HEK293 (cell line): ENCODE data around the gene GAMT.

Source experiments
- GLIS1 ChIP-seq: fragments of 450-650 bp; formaldehyde crosslinking; IDR thresholded peaks from 2 replicates; pipeline ENCODE4 v1.5.1; 2016; ENCODE audit warnings: missing biosample characterization, missing genetic modification characterization
- HOXA7 ChIP-seq: sonication (generic); formaldehyde crosslinking; IDR thresholded peaks from 2 replicates; pipeline ENCODE4 v1.8.1; 2022; ENCODE audit warnings: missing genetic modification reagents, borderline replicate concordance
- MYNN ChIP-seq: fragments of 450-650 bp; formaldehyde crosslinking; IDR thresholded peaks from 2 replicates; pipeline ENCODE4 v1.5.1; 2016; ENCODE audit warnings: missing biosample characterization, missing genetic modification characterization, borderline replicate concordance
- OSR2 ChIP-seq: fragments of 450-650 bp; formaldehyde crosslinking; IDR thresholded peaks from 2 replicates; pipeline ENCODE4 v1.5.1; 2016; ENCODE audit warnings: missing biosample characterization, missing genetic modification characterization
- SALL2 ChIP-seq: fragments of 450-650 bp; formaldehyde crosslinking; IDR thresholded peaks from 2 replicates; pipeline ENCODE4 v1.5.0; 2017; ENCODE audit warnings: missing biosample characterization, mild to moderate bottlenecking, missing genetic modification characterization, borderline replicate concordance
- ZBTB20 ChIP-seq: fragments of 450-650 bp; formaldehyde crosslinking; IDR thresholded peaks from 2 replicates; pipeline ENCODE4 v1.5.1; 2016; ENCODE audit warnings: missing biosample characterization, missing genetic modification characterization
- ZBTB48 ChIP-seq: fragments of 450-650 bp; formaldehyde crosslinking; IDR thresholded peaks from 2 replicates; pipeline ENCODE4 v1.5.1; 2016; ENCODE audit warnings: missing biosample characterization, missing genetic modification characterization
- ZBTB7A ChIP-seq: fragments of 450-650 bp; formaldehyde crosslinking; IDR thresholded peaks from 2 replicates; pipeline ENCODE4 v1.5.1; 2016; ENCODE audit warnings: low read depth, missing biosample characterization, missing genetic modification characterization
- ZBTB8A ChIP-seq: fragments of 450-650 bp; formaldehyde crosslinking; IDR thresholded peaks from 2 replicates; pipeline ENCODE4 v1.5.1; 2016; ENCODE audit warnings: missing biosample characterization, missing genetic modification characterization
- ZFP69B ChIP-seq: fragments of 450-650 bp; formaldehyde crosslinking; IDR thresholded peaks from 2 replicates; pipeline ENCODE4 v1.5.1; 2016; ENCODE audit warnings: missing biosample characterization, missing genetic modification characterization
- ZNF138 ChIP-seq: fragments of 450-650 bp; formaldehyde crosslinking; IDR thresholded peaks from 2 replicates; pipeline ENCODE4 v1.5.1; 2016; ENCODE audit warnings: missing biosample characterization, missing genetic modification characterization, borderline replicate concordance
- ZNF23 ChIP-seq: fragments of 450-650 bp; formaldehyde crosslinking; IDR thresholded peaks from 2 replicates; pipeline ENCODE4 v1.5.1; 2016; ENCODE audit warnings: missing biosample characterization, missing genetic modification characterization, borderline replicate concordance
- ZNF274 ChIP-seq, 2 experiments: fragments of 200-500 bp in 1 of 2; fragments of 450-650 bp in 1 of 2; sonication (Bioruptor generic) in 1 of 2; formaldehyde crosslinking in 1 of 2; IDR thresholded peaks; 2 replicates each; pipeline versions ENCODE4 v1.5.1 to v1.6.1; 2014 to 2016; ENCODE audit warnings: borderline replicate concordance in 1 of 2, inconsistent platforms in 1 of 2, low read length in 1 of 2, missing biosample characterization in 1 of 2, missing genetic modification characterization in 1 of 2
- ZNF335 ChIP-seq: fragments of 450-650 bp; formaldehyde crosslinking; conservative IDR thresholded peaks from 2 replicates; pipeline ENCODE4 v1.5.1; 2016; ENCODE audit warnings: missing biosample characterization, missing genetic modification characterization
- ZNF37A ChIP-seq: fragments of 450-650 bp; IDR thresholded peaks from 2 replicates; pipeline ENCODE4 v1.5.1; 2018; ENCODE audit warnings: missing biosample characterization, missing genetic modification characterization
- ZNF391 ChIP-seq: fragments of 450-650 bp; formaldehyde crosslinking; IDR thresholded peaks from 2 replicates; pipeline ENCODE4 v1.5.1; 2016; ENCODE audit warnings: low read depth, missing biosample characterization, missing genetic modification characterization, borderline replicate concordance
- ZNF571 ChIP-seq: fragments of 450-650 bp; formaldehyde crosslinking; IDR thresholded peaks from 2 replicates; pipeline ENCODE4 v1.5.0; 2017; ENCODE audit warnings: missing biosample characterization, missing genetic modification characterization
- ZNF792 ChIP-seq: fragments of 450-650 bp; formaldehyde crosslinking; IDR thresholded peaks from 2 replicates; pipeline ENCODE4 v1.5.1; 2016; ENCODE audit warnings: missing biosample characterization, missing genetic modification characterization
- TF ChIP-seq, protein P1 (sequence below): fragments of 450-650 bp; formaldehyde crosslinking; conservative IDR thresholded peaks from 2 replicates; pipeline ENCODE4 v1.5.1; 2016; ENCODE audit warnings: low read depth, missing biosample characterization, missing genetic modification characterization
- TF ChIP-seq, protein P2 (sequence below): fragments of 450-650 bp; formaldehyde crosslinking; IDR thresholded peaks from 2 replicates; pipeline ENCODE4 v1.5.1; 2016; ENCODE audit warnings: missing biosample characterization, missing genetic modification characterization
- TF ChIP-seq, protein P3 (sequence below): fragments of 450-650 bp; formaldehyde crosslinking; IDR thresholded peaks from 2 replicates; pipeline ENCODE4 v1.5.0; 2017; ENCODE audit warnings: missing biosample characterization, missing genetic modification characterization, borderline replicate concordance

The GAMT gene

DNA sequence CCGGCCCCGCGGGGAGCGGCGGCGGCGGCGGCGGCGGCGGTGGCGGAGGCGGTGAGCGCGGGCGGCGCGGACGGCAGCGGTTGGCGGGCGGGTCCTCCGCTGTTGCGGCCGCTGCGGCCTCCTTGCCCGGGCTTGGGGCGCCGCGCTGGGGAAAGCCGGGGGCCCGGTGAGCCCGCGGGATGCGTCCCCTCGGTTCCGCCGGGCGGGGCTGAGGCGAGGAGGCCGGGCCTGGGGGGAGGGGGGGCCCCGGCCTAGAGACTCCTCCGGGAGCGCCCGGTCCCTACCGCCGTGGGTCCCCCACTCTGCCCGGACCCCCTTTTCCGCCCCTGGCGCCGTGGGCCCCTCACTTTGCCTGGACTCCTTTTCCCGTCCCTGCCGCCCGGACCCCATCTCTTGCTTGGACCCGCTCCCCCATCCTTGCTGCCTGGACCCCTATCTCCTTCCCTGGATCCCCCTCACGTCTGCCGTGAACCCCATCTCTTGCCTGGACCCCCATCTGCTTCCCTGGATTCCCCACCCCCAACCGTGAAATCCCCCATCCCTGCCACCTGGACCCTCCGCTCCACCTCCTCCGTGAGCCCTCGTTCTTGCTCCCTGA is 46.3 kb downstream of the GAMT start (continued):
- TF ChIP-seq OSR2 (no peak), ZNF792 (tag by site-specific recombination) (no peak), ZBTB7A (peak; percentile 37; the same call in 1 of the 2 replicates), MYNN (no peak), ZFP69B (tag by site-specific recombination) (peak; percentile 28; the same call in 1 of the 2 replicates), ZNF23 (tag by site-specific recombination) (no peak), ZNF37A (tag by site-specific recombination) (no peak), ZNF335 (tag by site-specific recombination) (0 out of 2 replicates have a peak, but pooled peaks have one; percentile 47), ZNF571 (tag by site-specific recombination) (no peak), GLIS1 (no peak), ZBTB48 (tag by site-specific recombination) (peak; percentile 30; the same call in 1 of the 2 replicates), ZNF274 (IDR thresholded peaks at IDR 0.05; ENCODE audit: low read length) (no peak), ZNF274 (tag by site-specific recombination; IDR thresholded peaks at IDR 0.05; ENCODE audit: borderline replicate concordance) (no peak), ZNF391 (tag by site-specific recombination) (0 out of 2 replicates have a peak, but pooled peaks have one; percentile 34), ZBTB8A (0 out of 2 replicates have a peak, but pooled peaks have one; percentile 9), ZNF138 (tag by site-specific recombination) (no peak), ZBTB20 (tag by site-specific recombination) (no peak), SALL2 (tag by site-specific recombination) (no peak), HOXA7 (CRISPR knock-in tag) (no peak)
- TF ChIP-seq, protein P1, sequence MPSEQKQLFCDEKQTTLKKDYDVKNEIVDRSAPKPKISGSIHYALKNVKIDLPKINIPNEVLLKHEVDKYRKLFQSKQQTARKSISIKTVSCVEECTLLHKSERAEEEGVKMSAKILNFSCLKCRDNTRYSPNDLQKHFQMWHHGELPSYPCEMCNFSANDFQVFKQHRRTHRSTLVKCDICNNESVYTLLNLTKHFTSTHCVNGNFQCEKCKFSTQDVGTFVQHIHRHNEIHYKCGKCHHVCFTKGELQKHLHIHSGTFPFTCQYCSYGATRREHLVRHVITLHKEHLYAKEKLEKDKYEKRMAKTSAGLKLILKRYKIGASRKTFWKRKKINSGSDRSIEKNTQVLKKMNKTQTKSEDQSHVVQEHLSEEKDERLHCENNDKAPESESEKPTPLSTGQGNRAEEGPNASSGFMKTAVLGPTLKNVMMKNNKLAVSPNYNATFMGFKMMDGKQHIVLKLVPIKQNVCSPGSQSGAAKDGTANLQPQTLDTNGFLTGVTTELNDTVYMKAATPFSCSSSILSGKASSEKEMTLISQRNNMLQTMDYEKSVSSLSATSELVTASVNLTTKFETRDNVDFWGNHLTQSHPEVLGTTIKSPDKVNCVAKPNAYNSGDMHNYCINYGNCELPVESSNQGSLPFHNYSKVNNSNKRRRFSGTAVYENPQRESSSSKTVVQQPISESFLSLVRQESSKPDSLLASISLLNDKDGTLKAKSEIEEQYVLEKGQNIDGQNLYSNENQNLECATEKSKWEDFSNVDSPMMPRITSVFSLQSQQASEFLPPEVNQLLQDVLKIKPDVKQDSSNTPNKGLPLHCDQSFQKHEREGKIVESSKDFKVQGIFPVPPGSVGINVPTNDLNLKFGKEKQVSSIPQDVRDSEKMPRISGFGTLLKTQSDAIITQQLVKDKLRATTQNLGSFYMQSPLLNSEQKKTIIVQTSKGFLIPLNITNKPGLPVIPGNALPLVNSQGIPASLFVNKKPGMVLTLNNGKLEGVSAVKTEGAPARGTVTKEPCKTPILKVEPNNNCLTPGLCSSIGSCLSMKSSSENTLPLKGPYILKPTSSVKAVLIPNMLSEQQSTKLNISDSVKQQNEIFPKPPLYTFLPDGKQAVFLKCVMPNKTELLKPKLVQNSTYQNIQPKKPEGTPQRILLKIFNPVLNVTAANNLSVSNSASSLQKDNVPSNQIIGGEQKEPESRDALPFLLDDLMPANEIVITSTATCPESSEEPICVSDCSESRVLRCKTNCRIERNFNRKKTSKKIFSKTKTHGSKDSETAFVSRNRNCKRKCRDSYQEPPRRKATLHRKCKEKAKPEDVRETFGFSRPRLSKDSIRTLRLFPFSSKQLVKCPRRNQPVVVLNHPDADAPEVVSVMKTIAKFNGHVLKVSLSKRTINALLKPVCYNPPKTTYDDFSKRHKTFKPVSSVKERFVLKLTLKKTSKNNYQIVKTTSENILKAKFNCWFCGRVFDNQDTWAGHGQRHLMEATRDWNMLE (tag by site-specific recombination): no peak
- TF ChIP-seq, protein P2, sequence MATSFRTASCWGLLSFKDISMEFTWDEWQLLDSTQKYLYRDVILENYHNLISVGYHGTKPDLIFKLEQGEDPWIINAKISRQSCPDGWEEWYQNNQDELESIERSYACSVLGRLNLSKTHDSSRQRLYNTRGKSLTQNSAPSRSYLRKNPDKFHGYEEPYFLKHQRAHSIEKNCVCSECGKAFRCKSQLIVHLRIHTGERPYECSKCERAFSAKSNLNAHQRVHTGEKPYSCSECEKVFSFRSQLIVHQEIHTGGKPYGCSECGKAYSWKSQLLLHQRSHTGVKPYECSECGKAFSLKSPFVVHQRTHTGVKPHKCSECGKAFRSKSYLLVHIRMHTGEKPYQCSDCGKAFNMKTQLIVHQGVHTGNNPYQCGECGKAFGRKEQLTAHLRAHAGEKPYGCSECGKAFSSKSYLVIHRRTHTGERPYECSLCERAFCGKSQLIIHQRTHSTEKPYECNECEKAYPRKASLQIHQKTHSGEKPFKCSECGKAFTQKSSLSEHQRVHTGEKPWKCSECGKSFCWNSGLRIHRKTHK (tag by site-specific recombination): no peak
- TF ChIP-seq, protein P3, sequence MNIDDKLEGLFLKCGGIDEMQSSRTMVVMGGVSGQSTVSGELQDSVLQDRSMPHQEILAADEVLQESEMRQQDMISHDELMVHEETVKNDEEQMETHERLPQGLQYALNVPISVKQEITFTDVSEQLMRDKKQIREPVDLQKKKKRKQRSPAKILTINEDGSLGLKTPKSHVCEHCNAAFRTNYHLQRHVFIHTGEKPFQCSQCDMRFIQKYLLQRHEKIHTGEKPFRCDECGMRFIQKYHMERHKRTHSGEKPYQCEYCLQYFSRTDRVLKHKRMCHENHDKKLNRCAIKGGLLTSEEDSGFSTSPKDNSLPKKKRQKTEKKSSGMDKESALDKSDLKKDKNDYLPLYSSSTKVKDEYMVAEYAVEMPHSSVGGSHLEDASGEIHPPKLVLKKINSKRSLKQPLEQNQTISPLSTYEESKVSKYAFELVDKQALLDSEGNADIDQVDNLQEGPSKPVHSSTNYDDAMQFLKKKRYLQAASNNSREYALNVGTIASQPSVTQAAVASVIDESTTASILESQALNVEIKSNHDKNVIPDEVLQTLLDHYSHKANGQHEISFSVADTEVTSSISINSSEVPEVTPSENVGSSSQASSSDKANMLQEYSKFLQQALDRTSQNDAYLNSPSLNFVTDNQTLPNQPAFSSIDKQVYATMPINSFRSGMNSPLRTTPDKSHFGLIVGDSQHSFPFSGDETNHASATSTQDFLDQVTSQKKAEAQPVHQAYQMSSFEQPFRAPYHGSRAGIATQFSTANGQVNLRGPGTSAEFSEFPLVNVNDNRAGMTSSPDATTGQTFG: no peak
